DMS 273 (cell line): Measurements from ENCODE around the gene RSPO3.
"Not testable (repeated sequence)": the region's sequence is repeated elsewhere in the genome, so short reads cannot be mapped to it uniquely, and the experiment has no call there.

Experiments
- DNase-seq: peaks from one replicate; lab custom pipeline; 2025; ENCODE audit not compliant: unreplicated experiment; lab: John Stamatoyannopoulos, UW

The RSPO3 gene

DNA sequence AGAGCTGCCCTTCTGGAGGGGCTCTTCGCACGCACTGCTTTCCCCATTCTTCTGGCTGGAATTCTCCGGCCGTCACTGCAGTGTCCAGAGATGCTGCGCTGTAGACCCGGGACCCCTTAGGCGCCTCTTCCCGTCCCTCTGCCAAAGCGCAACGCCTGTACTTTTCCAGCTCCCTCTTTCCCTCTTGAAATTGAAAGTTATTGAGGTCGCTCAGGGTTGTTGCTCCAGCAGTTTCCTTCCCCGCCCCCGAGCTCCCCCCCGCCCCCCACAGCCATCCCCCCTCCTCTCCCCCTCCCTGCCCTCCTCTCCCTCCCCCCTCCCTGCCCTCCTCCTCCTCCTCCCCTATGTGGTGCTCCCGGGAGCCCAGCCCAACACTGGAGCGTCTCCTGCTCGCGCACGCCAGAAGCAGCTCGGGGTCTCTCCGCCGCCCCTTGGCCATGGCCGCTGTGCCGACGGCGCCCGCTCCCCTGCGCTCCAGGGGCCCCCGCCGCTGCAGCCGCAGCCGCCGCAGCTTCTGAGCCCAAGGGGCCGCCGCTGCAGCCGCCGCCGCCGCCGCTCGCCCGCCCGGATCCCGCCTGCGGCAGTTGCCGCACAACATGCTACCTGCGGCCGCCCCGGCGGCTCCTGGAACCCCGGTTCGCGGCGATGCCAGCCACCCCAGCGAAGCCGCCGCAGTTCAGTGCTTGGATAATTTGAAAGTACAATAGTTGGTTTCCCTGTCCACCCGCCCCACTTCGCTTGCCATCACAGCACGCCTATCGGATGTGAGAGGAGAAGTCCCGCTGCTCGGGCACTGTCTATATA is at the start of gene RSPO3:
Gene RSPO3, plus strand, starts transcription at position 374 of the 804 bp plus-strand sequence. CDS start 522 bp downstream, outside the sequence.
- DNase-seq, result peak; percentile 54

DNA sequence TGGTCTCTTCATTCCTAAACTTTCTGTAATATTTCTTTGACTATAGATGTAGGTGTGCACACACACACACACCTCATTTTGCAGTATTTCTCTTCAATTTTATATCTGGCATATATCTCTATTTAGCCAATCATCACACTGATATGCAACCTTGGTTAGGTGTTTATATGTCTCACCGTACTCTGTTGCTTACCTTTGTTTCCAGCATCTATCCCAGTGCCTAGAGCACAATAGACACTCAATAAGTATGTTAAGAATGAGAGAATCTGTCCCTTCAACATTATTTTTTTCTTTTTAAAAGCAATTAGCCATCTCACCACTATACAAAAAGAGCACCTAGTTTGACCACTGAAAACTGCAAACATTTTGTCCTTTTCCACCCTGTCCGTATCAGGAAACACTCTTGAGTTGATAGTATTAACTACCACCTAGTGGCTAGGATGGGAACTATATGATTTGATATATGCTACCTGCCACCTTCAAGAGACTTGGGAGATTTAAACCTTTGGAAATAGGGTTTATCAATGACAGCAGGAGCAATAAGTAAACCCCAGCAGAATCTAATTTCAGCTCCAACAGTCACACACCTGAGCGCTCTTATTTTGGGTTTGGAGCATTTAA is 48.7 kb upstream of the RSPO3 start:
- DNase-seq, result peak; percentile 37

DNA sequence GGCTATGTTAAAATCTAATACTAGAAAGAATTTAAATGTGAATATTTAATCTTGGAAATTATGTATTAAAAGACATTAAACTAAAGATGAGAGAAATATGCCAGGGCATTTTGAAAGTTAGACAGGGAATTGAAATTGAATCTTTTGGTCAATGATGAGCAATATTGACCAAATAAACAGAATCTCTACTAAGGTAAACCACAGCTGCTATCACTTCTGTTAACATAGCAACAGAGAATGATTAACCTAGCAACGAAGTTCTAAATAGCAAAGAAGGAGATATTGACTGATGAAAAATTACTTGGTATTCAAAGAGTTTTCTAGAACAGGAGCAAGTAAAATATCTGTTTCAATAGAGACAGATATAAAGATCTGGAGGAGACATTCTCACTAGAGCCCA is 45.2 kb upstream of the RSPO3 start:
- no peak for DNase-seq

DNA sequence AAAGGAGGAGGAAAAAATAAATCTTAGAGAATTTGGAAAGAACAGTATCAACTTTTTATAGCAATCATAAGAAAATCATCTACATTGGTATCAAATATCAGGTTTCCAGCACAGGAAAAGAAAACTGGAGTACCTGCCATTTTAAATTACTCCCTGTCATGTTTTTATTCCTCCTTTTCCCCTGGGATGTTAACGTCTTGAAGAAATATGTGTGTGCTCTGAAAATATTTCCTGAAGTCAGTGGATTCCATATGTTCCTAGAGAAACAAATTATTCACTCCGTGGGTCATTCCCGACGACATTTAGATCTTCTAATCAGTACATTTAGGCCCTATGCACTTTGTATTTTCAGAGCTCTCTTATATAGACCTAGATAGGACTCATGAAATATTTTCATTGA is 42.0 kb upstream of the RSPO3 start:
- DNase-seq, result no peak

GRCh38 chr6:127077886-127078285 is 40.6 kb upstream of the RSPO3 start:
- no peak for DNase-seq

GRCh38 chr6:127078669-127079068 is 39.8 kb upstream of the RSPO3 start:
- DNase-seq, result no peak

- DNase-seq, result no peak
Observed at GRCh38 chr6:127079681-127080080, 38.8 kb upstream of the RSPO3 start.

- no peak for DNase-seq
Observed at GRCh38 chr6:127080081-127080480, 38.4 kb upstream of the RSPO3 start.

DNA sequence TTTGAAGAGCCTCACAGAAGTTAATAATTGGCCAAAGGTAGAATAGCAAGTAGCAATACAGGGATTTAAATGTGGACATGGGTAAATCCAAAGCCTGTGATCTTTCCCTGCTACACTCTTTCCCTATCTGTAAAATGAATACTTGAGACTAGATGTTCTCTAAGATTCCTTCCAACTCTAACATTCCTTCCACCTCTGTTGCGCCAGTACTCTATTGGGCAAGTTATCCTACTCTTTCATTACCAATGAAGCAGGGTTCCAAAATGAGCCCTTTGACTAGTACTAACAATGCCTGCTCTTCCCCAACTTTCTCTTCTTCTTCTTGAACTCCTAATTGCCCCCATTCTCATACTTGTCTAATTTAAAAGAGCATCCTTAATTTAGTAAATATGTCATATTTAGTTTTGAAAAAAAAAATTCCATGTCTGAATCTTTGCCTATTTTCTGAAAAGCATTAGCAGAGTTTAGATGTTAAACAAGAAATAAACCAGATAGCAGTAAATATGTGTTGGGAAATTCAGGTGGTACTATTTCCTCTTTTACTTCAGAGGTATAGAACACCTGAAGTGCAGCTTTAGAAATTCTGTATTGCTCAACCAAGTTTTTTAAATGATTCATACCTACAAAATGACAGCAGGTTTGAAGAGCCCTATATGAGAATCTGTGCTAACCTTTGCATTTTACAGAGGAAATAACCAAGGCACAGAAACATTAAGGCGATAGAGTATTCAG is 35.1 kb upstream of the RSPO3 start:
- no peak for DNase-seq

DNA sequence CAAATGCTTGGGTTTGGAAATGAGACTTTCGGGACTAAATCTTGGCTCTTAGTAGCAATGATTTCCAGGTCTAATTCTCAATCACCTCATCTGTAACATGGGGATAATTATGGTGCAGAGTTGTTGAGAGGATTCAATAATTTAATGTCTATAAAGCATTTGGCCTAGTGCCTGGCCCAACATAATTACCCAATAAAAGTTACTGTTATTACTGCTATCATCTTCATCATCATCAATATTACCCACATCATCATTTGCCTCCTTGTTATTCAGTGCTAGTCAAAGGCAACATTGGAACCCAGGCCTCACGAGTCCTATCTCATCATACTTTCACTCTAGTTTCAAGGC is 34.5 kb upstream of the RSPO3 start:
- no peak for DNase-seq

GRCh38 chr6:127085181-127085580 is 33.3 kb upstream of the RSPO3 start:
- DNase-seq, result no peak

DNA sequence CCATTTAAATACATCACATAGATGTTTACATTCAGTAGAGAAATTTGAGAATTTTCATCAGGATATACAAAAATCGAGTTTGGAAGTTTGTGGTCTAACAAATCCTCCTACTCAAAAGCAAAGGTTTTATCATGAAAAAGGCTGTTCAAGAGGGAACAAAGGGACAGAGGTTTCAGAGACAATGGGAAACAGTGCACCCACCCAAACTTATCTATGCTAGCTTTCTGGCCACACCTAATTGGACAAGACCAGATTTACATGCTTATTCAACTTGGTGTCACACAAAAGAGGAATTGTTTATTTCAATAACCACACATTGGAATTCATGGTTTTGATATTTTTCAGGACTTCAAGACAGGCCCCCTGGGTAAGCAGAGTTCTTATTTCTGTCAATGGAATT is 28.4 kb upstream of the RSPO3 start:
- DNase-seq, result no peak

DNA sequence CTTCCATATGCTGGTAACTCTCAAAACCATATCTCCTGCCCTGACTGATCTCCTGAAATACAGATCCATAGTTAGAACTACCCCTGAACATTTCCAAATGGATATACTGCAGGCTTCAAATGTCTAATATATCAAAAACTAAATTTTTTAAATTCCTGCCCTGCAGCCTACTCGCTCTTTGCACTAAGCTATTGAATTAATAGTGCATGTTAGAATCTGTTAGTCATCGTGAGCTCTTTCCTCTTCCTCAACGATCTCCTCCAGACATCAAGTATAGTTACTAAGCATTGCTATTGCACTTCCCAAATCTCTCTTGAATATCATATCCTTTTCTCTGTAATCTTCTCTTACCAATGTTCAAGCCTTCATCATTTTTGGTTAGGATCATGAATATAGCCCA is 26.0 kb upstream of the RSPO3 start:
- DNase-seq, result no peak

- DNase-seq, result no peak
Observed at GRCh38 chr6:127094791-127095190, 23.7 kb upstream of the RSPO3 start.

DNA sequence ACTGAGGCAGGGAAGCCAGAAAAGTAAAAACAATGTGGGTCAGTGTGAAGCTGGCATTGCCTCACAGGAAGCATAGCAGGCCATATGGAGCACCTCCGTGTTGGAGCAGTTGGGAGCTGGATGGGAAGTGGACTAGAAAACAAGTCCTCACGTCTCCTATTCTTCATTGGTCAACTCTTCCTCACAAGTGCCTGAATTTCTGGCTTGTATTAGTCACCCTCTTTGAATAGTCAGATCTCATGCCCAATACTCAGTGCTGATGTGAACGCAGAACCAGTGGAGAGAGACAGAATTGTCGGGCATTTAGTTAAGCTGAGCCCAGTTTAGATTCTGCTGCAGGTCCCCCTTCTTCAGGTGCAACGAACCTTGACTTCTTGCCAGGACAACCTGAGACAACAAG is 22.3 kb upstream of the RSPO3 start:
- DNase-seq, result no peak

DNA sequence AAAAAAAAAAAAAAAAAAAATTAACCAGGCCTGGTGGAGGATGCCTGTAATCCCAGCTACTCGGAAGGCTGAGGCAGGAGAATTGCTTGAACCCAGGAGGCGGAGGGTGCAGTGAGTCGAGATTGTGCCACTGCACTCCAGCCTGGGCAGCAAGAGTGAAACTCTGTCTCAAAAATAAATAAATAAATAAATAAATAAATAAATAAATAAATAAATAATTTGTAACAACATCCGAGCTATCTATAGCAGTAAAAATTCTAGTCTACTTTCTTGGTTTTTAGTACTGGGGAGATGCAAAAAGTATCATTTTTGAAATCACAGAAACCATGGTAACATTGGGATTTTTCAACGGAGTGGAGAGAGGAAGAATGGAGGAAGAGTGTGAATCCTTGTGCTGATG is 21.0 kb upstream of the RSPO3 start:
- not testable (repeated sequence) for DNase-seq

GRCh38 chr6:127100510-127101140 is 17.8 kb upstream of the RSPO3 start:
- DNase-seq, result no peak

DNA sequence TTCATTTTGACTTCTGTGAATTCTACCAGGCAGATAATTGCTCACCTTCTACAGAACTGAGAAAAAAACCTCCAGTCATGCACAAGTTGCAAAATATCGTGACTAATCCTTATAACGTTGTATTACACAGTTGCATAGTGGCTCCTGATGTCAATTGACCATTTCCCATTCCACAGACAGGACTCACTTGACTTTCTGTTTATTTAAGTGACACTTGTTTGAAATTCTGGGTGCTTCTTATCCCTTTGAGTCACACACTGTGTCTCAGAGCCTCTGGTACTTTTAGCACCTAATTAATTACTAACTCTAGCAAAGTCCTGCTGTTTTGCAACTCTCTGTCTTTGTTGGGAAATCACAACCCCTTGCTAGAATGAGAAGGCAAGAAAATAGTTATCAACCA is 16.2 kb upstream of the RSPO3 start:
- no peak for DNase-seq

DNA sequence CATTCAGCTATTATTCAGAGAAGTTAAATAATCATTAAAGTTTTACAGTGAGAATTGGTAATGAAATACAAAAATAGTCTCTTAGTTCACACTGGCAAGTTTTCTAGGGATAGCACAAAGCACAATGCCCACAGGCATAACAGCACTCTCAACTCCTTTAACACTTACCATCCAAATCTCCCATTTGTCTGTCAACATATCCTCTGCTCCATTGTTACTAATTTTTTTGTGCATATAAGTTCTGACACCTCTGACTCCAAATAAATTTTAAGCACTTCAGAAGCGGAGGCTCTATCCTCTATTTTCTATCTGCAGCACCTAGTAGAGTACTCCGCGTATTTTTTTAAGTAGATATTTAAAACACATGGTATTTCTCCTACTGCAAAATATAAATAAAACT is 15.6 kb upstream of the RSPO3 start:
- no peak for DNase-seq

DNA sequence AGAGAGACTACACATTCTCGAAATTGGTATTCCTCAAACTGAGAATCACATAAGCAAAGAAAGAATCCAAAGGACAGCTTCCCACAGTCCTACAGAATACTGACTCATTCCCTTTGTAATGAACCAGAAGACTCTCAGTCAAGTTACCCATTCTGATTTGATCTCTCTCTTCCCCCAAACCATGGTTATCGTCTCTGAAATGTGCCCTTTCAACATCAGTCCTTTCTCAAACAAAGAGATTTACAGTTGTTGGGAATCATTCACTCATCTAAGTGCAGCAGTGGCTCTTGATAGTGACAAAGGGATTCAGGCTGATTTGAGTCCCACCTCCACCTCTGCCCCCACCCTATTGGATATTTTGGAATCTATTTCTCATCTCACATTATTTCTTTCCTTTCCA is 15.0 kb upstream of the RSPO3 start:
- no peak for DNase-seq

DNA sequence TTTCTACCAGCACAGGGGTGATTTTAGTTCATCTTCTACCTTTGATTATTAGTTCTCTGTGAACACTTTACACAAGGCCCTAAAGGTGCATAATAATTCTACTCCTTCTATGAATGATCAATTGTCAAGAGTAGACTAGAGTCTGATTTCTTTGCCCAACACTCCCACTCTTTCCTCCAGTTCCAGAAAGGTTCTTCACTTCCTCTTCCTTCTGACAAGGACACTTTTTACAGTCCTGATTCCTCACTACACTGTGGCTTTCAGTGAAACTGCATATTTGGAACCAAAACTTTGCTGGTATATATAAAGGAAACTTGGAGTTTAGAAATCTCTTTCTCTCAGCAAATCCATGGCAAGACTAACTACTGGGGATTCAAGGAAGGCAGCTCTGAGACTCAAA is 10.6 kb upstream of the RSPO3 start:
- no peak for DNase-seq

DNA sequence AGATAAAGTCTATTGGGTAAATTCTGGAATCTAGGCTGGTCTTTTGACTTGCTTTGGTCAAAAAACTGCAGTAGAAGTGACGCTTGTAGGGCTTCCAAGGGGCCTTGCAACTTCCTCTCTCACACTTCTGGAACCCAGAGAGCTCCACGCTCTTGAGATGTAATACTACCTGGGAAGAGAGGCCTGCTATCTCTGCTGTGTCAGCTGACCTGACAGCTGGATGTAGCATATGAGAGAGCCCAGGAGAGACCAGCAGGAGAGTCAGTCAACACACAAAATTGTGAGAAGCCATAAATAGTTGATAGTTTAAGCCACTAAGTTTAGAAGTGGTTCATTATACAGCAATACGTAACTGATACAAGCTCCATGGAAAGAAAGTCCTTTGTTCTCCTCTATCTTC is 7.8 kb upstream of the RSPO3 start:
- no peak for DNase-seq
